Measurements from ENCODE around the gene SPATA6L.
A peak's percentile ranks its signal among the peaks of the same experiment; 100 is the strongest.

SPATA6L gene

GRCh38 chr9:4581035-4581760 is 85.1 kb downstream of the SPATA6L start:
- DNase-seq = no peak

GRCh38 chr9:4579001-4579400 is 87.3 kb downstream of the SPATA6L start:
- DNase-seq = no peak

- no peak for DNase-seq
Observed at GRCh38 chr9:4576448-4576847, 89.8 kb downstream of the SPATA6L start.

DNA sequence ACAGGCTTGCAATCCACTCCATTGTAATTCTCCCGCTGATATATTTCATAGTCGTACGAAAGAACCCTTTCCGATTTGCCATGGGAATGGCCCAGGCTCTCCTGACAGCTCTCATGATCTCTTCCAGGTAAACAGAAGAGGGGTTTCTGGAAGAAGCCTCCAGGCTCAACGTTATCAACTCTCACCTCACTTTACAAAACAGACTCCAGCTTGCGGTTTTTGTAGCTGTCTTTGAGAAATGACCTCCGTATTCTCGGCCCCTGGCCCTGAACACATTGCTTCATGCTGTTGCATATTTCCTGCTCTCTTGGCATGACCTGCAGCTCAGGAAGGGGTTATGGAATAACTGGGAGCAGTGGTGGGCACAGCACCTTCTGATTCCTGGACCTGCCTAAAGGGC is 90.3 kb downstream of the SPATA6L start:
- no peak for DNase-seq

- no peak for DNase-seq
Observed at GRCh38 chr9:4574657-4575243, 91.5 kb downstream of the SPATA6L start.

DNA sequence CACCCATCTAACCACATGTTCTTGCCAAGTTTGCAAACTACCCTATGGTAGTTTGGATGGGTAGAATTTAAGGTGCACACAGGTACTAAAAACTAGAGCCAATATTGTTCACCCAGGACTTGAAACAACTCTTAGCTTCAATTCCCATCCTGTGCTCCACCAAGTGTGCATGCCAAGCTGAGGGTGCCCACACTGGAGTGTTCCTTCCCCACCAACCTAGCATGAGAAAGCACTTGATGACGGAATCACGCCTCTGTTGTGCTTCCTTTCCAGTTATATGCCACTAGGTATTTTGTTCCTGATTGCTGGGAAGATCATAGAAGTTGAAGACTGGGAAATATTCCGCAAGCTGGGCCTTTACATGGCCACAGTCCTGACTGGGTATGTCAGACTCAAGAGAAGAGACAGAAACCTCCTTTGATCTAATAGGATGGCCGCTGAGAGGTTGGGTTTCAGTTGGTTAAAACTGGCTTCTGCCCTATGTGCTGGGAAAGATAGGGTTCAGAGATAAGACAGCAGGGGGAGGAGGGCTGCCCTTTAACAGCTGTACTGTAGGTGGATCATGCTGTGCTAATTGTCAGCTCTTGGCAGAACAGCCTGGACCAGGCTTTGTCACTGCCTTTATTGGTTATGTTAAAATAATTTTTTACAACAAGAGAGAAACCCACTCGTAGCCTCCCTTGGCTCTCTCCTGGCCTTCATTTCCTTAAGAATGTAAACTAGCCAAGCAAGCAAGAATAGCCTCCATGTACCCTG is 92.5 kb downstream of the SPATA6L start:
- DNase-seq = no peak

GRCh38 chr9:4573176-4573575 is 93.1 kb downstream of the SPATA6L start:
- DNase-seq = no peak

DNA sequence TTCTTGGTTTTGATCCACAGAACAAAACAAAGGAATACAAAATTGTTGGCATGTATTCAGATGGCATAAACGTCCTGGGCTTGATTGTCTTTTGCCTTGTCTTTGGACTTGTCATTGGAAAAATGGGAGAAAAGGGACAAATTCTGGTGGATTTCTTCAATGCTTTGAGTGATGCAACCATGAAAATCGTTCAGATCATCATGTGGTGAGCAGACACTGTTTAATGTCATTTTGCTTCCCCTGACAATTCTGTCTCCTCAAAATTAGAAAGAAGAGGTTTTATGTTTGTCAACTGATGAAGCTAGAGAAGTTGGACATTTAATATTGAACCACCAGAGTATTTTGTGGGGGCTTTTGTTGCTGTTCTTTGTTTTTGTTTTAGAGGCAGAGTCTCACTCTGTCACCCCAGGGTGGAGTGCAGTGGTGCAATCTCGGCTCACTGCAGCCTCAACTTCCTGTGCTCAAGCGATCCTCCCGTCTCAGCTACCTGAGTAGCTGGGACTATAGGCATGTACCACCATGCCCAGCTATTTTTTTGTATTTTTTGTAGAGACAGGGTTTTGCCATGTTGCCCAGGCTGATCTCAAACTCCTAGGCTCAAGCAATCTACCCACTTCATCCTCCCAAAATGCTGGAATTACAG is 94.0 kb downstream of the SPATA6L start:
- DNase-seq = no peak

- DNase-seq = no peak
Observed at GRCh38 chr9:4569101-4569500, 97.2 kb downstream of the SPATA6L start.

GRCh38 chr9:4567601-4568000 is 98.7 kb downstream of the SPATA6L start:
- no peak for DNase-seq

DNA sequence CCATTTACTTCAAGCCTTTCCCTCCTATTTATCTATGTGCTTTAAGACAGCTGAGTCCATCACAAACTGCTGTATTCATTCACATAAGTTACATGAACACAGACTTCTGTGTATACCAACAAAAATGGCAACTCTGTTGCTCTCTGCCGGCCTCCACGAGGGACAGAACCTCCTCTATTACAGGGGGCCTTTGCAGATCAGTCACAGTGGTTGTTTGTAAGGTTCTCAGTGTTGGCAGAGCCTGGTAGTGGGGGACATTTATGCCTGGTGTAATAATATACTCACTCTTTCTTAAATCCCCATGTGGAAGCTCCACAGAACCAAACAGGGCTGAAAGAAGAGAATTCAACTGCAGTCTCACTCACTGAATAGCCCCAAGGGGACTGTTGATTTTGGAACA is 99.5 kb downstream of the SPATA6L start:
- no peak for DNase-seq

DNA sequence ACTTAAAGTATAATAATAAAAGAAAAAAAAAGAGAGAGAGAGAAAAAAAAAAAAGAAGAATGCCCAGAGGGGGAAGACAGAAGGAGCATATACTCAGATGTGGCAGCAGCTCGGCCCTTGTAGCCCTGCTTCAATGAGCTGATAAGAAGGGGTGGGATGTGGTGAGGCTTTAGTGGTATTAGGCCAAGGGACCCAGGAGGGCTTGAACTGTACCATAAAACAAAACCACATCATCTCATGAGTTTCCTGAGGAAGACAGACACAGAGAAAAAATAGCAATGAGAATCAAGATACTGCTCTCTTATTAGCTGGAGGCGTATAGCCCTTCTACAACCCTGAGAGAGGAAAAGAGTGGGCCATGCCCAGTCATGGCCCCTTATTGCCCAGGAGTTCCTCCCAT is 103.2 kb downstream of the SPATA6L start:
- DNase-seq = no peak

- DNase-seq = no peak
Observed at GRCh38 chr9:4559261-4560182, 106.8 kb downstream of the SPATA6L start.

DNA sequence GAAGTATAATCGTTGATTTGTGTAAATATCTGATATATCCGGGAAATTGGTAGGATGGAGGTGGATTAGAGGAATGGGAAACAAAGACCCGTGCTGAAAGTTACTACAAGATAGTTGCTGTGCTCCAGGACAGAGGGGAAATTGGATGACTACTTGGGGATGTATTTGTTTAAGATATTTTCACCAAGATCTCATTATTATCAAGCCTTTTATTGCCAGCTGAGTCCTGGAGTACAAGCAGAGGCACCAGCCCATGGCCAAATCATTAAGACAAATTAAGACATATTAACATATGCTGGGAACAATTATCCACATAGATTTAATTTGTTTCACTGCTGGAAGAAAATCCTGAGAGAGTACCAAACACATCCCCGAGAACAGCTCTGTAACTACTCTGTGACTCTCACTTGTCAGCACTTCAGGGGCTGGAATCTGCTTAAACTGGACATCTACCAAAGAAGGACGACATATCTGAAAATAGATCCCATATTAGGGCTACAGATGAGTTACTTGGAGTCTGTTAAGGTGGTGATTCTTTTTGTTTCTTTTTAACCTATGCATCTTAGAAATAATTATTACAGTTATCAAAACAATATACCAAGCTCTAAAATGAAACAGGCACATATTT is 107.8 kb downstream of the SPATA6L start:
- DNase-seq = no peak

DNA sequence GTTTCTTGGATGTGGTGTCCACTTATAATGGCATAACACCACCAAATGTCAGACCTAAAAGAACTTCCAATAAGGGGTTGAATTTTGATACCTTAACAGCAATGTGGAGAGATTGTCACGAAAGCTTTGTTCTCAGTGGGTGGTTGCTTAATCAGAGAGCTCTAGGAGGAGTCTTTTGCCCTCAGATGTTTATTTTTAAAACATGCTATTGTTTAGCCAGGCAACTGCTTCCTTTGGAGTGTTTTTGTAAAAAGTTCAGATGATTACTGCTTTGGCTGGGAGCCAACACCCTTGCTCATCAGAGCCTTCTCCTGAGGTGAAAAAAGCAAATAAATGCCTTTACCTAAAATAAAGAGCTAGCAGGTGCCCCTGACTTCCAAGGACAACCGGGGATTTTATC is 111.0 kb downstream of the SPATA6L start:
- DNase-seq = no peak

- DNase-seq = peak; percentile 57
Observed at GRCh38 chr9:4553951-4554381, 112.3 kb downstream of the SPATA6L start.

DNA sequence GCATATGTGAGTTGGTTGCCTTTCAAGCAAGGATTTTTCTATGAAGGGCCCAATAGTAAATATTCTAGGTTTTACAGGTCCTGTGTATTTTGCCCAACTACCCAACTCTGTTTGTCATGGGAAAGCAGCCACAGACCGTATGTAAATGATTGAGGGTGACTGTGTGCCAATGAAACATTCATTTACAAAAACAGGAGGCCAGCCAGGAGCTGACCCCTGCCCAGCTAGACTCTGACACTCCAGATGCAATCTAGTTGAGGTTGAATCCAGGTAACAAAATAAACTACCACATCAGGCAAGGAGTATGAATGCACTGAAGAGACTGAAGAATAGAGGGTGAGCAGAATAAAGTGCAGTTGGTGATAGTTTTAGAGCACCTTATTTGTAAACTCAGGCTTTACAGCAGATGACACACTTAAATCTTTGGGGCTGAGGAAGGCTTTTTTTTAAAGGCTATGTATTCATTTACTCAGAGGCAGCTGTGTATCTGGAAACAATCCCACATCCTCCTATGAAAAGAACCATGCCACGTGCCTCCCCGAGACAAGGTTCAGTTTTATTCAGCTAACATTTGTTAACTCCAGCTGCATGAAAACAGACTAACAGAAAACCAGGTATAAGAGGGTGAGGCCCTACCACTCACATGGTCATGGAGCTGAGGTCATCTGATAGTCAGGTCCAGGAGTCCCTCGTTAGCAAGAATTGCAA is 115.3 kb downstream of the SPATA6L start:
- no peak for DNase-seq

DNA sequence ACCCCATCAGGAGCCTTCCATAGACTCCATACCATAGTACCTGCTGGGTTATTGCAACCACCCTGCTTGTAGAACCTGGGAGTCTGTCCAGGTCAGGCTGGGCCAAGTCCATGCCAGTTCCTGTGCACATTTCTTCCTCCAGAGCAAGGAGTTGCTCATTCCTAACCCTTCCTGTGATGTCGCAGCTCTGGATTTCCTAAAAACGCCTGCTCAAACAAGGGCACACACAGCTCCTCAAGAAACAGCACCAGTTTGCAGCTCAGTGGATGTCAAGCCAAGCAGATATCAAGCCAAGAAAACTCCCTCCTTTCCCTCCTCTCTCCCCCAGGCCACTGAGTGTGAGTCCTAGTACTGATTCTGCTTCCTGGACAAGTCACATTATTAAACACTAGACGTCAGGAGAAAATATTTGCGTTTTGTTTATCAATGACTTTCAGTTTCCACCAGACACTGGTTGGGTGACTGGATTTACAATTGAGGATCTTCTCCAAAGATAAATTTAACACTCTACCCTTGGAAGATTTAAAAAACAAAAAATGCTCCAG is 116.5 kb downstream of the SPATA6L start:
- no peak for DNase-seq

DNA sequence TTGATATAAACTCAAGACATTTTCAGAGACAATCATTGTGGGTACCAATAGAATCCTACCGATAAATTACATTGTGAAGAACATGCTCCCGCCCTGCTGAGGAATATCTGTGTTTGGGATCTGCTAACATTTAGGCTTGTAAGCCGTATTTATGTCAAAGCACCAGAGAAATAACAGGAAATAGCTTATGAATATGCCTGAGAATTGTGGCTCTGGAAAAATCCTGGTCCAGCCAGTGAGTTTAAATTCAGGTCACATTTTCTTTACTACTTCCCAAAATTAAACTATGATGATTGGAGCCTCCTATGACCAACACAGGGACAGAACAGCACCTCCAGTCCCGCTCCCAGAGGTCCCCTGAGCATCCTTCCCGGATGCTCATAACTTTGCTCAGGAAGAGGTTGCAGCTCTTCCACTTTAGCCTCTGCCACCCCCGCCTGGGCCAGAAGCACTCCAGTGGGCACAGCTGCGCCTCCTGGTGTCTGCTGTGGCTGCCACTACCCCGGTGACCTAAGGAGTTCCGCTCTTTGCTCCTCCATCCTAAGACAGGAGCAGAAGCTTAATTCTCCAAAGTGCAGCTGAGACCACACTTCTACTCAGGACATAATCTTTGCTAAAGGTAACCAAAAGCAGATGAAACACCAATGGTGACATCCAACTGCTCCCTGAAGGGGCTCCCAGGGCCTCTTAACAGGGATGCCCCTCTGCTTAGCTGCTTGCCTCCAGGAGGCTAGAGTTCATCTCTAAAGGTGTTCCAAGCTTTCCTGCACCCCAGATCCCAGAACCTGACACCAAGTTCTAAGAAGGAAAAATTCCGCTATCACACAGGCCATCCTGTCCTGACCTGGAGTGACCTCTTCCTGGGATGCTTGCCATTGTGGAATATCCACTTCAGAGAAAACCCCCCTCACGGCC is 117.2 kb downstream of the SPATA6L start:
- DNase-seq = no peak

All from fibroblast of upper back skin (primary cell).